ENCODE results near the gene CHST3.

DNA sequence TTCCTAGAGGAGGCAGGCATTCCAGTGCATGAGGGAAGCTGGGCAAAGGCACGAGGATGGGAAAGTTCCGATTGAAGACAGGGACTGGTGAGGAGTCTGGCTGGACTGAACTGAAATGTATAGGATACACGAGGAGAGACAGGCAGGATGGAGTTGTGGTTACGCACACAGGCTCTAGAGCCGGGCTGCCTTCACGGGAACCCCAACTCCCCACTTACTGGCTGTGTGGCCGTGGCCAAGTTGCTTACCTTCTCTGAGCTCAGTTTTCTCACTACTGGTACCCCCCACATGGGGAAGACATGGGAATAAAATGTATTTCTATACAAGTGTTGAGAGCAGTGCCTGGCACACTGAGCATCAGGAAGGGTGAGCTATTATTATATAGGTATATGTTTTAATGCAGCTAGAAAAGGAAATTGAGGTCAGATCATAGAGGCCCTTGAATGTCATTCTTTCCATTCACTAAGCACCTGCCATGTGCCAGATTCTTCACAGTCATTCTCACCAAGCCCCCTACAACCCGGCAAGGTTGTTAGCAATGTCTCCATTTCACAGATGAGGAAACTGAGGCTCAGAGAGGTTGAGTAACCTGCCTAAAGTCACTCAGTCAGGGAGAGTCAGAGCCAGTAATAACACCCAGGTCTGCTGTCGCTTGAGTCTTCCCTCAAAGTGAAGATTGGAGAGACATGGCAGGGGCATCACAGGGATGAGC is 9.7 kb downstream of the CHST3 start:
- TF ChIP-seq GATA2 (IDR thresholded peaks at IDR 0.05; ENCODE audit: low read depth, low read length) (no peak), GATA3 (IDR thresholded peaks at IDR 0.05; ENCODE audit: low read depth, low read length) (no peak)

Measured in SH-SY5Y (cell line).